GM20431 (cell line): Measurements from ENCODE around the gene GPC3.

ENCODE experiments used
- in situ Hi-C: fragments of 300-500 bp; cut with MseI, MboI; formaldehyde crosslinking; loops from one replicate; pipeline ENCODE4 v1.15.0; 2020; ENCODE audit warnings: low sequenced_read_pairs; ENCODE audit not compliant: unreplicated experiment

Gene GPC3

DNA sequence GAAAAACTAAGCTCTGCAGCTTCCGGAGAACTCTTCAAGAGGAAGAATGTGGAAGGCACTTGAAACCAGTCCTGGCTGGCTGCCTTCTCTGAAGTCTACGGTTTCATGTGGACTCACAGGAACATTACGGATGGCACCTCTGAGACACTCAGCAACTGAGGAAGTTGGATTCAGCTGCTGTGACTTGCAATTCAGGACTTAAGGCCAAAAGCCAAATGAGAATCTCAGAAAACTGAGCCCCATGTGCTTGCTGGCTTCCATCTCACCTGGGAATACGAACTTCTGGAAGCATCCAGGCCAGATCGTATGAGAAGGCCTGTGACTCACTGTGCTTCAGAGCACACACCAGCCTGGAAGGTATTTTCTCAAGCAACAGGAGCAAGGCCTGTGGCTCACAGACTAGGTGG lies 462.3 kb downstream of the GPC3 start:
- in situ Hi-C loops: no loop called here

DNA sequence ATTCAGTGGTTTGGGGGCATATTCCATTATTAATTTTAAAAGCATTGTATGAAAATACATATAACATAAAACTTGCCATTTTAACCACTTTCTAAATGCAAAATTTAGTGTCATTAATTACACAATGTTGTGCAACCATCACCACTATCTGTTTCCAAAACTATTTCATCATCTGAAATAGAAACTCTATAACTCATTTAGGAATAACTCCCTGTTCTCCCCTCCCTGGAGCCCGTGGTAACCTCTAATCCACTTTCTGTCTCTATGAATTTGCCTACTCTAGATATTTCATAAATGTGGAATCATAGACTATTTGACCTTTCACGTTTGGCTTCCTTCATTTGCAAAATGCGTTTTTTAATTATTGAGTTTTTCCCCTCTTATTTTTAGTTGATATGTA lies 468.7 kb downstream of the GPC3 start:
- in situ Hi-C loops: no loop called here

DNA sequence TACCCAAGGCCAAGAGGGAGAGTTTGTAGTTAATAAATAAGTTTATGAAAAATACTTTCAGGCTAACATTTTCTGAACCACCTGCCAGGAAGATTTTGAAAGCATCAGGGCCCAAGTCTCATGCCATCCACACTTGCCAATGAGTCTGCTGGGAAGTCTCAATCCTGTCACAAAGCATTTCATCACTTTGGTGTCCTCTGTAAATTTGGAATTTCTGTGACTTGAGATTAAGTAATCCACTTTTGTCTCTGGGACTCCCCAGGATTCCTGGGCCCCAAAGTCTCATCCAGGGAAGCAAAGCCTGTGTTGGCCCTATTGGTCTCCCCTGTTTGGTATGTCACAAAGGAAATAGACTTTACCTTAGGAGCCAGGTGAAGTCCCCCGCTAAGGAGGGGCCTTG lies 470.9 kb downstream of the GPC3 start:
- in situ Hi-C loops: no loop called here

DNA sequence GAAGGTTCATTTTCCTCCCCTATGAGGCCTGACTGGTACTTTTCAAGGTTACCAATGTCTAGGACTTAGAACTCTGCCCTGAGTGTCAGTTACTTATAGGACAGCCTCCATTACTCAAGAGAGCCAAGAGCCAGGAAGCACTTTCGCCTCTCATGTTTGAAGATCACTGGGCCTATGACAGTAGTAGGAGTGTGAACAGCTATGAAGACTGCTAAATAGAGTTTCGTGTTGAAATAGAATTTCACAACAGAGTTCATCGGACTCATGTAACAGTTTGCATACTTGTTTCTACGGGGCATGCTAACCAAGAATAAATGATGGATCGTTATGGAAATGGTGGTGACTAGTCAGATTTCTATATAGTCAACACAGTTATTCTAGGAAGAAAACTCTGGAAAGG lies 472.3 kb downstream of the GPC3 start:
- in situ Hi-C loops: no loop called here

DNA sequence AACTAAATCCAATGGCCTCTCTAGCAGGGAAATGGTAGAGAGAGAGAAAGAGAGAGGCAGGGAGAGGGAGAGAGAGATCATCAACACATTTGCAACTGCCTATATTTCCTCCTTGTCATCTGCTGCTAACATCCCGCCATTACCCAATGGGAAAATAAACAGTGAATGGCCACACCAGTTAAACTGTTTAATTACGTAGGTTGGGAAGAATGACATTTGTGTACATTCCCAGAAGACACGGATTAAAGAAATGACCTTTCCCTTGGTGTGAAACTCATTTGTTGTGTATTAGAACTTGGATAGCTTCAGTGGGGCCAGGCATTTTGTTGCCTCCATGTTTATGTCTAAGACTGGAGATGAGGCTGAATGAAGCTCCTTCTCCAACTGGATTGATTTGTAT lies 474.4 kb downstream of the GPC3 start:
- in situ Hi-C loops: no loop called here

DNA sequence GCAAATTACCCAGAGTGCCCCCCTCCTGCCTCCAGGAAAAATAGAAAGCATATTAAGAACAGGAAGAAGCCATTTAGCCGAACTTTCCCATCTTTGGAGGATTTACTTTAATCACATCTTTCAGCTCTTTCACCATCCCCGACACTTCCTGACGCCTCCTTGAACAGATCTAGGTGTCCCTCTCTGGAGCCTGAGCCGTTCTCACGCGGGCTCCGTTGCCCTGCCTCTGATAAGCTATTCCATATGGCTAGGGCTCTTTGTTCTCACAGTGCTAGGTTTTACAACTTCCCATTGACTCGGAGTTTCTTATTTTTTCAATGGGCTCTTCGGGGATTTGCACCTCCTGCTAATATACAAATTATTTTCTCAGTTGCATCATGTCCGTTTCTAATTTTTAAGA lies 488.0 kb downstream of the GPC3 start:
- in situ Hi-C loops: no loop called here

DNA sequence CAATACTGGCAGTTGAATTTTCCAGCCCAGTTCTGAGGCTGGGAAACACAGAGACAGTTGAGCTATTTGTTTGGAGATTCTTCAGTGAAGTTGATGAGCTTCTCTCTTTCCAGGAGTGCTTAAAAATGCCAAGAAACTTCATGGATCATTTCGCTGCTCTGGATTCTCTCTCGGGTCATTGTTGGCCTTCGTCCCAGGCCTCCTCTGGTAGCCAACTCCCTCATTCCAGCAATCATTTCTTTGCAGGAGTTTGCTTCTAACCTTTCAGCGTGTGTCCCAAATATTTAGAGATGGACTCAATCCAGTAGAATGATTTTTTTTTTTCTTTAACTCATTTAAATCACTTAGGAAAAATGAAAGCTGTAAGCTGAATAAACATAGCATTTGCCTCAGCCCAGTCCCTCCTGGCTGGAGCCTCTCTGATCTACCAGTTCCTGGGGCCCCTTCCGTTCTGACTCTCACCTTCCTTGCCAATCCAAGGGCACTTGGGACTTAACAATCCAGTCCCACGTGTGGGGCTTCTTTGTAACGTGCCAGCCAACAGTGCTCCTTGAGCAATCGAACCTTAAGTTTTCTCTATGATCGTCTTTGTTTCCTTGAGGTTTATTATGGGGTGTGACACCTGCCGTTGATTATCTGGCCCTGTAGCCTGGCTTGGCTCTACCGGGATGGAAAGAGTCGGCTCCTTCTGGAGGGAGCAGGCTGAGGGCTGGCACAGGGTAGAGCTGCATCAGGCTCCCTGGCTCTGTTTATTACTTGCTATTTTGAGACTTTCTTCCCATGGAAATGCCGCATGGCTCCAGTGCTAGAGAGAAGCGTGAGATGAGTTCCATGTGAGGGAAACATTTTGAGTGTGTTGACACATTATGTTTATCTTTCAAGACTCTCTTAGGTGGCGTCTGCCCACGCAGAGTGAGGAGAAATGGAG lies 489.7 kb downstream of the GPC3 start:
- in situ Hi-C loops: no loop called here

DNA sequence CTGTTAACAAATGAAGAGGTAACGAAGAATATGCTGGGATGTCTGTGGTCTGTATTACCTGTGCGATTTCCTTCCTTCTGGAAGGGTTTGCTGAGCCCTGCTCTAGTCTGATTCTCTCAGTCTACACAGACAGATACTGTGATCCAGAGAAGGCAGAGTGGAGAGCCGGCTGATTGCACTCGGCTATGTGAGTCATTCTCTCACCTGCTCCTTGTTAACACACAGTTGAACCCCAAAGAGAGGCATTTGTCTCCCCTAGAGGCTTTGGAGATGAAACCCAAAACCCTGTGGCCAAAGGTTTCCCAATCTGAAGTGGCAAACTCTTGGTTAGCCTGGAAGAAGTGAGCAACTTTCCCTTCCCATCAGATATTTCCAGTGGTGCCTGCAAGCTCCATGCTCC lies 492.0 kb downstream of the GPC3 start:
- in situ Hi-C loops: no loop called here

DNA sequence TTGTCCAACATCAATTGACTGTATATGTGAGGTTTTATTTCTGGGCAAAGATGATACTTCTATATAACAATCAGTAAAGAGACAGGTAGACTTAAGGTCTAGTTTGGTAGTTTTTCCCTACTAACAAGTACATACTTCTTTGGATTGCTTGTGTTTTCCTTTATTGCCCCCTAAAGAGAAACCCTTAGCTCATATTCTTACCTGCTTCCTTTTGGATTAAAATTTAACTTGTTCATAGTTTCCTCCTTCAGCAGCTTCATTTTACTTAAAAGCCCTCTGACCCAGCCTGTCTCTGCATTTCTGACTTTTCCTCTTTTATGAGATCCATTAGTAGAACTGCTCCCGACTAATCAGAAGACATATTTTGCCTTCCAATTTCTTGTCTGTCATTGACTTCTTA lies 494.4 kb downstream of the GPC3 start:
- in situ Hi-C loops: no loop called here
